ENCODE results near the gene NTNG1.

NTNG1 gene

DNA sequence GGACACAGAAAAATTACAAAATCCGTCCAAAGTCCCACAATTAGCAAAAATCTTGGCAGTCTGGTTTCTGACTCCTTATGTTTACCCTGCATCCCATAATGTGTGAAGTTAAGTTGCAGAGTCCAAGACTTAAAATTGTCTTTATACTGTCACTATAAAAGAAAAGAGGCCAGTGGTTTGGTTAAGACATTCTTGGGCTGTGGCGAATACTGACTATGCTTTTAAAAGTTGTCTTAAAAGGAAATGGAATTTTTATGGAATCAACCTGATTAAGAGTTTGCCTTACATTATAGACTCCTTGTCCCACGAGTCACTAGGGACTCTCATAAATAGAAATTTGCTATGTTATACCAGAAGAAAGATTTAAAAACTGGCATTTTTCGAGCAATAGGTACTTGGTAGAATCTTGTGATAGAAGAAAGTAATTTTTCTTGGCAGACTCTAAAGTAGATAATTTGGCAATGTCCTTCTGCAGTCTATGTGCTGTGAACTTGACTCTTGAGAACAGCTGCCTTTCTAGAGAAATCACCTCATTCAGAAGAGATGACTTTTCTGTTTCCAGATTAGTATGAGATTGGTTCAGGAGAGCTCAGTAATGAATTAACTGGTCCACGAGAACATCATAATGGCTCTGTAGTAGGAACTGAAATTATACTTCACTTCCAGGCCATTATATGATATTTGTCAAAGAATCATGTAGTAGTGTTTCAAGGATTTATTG, 31.8 kb downstream of the NTNG1 start:
- Histone ChIP-seq H3K4me1 (ENCODE audit: control insufficient read depth in 1 of 2, insufficient read depth in 2 of 2, low read length in 2 of 2) (no peaks in the 10 kb centered on the region), H3K27me3 (ENCODE audit: low read depth, low read length) (no peaks in the 10 kb centered on the region), H3K9me3 (ENCODE audit: control insufficient read depth in 1 of 2, low read length in 2 of 2) (no peaks in the 10 kb centered on the region), H3K36me3 (ENCODE audit: control insufficient read depth in 1 of 2, insufficient read depth in 2 of 2, low read length in 2 of 2) (no peaks in the 10 kb centered on the region), H3K4me3 (ENCODE audit: low read depth in 1 of 2, low read length in 2 of 2) (no peak overlapping the region), H3K27ac (ENCODE audit: low read length) (no peak overlapping the region)

DNA sequence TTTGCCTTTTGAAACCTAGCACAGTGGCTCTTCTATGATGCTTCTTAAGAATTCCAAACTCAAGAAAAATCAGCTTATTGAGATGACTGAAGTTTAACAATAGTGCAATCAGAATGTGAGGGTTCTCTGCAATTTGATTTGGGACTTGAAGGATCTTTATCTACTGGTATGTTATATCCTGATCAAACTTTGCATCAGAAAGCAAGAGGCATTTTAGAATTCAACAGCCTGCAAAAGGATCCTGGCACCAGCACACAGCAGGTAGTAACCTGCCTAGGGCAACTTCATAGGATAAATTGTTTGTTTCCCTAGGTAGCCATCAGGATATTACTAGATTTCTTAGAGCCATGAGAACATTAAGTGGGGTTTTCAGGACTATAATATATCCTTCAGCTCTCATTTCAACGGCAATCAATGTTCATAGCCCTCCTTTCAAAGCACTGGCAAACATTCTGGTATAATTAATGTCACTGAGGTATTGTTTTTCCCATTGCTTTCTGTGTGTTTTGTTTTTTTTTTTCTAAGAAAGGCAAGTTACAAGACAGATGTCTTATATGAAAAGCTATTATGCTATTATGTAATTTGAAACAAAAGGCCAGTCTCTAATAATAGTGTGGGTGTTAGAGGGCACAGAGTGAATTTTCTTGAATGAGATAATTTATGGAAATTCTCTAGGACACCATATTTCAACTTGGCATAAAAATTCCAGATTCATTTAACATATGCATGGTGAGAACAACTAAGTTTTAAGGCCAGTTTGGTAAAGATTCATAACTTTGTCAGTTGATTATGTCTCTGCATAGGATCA, 34.5 kb downstream of the NTNG1 start:
- Histone ChIP-seq H3K4me3 (ENCODE audit: low read depth in 1 of 2, low read length in 2 of 2) (no peak overlapping the region), H3K36me3 (ENCODE audit: control insufficient read depth in 1 of 2, insufficient read depth in 2 of 2, low read length in 2 of 2) (no peaks in the 10 kb centered on the region), H3K4me1 (ENCODE audit: control insufficient read depth in 1 of 2, insufficient read depth in 2 of 2, low read length in 2 of 2) (no peaks in the 10 kb centered on the region), H3K9me3 (ENCODE audit: control insufficient read depth in 1 of 2, low read length in 2 of 2) (no peaks in the 10 kb centered on the region), H3K27ac (ENCODE audit: low read length) (no peak overlapping the region), H3K27me3 (ENCODE audit: low read depth, low read length) (no peaks in the 10 kb centered on the region)

DNA sequence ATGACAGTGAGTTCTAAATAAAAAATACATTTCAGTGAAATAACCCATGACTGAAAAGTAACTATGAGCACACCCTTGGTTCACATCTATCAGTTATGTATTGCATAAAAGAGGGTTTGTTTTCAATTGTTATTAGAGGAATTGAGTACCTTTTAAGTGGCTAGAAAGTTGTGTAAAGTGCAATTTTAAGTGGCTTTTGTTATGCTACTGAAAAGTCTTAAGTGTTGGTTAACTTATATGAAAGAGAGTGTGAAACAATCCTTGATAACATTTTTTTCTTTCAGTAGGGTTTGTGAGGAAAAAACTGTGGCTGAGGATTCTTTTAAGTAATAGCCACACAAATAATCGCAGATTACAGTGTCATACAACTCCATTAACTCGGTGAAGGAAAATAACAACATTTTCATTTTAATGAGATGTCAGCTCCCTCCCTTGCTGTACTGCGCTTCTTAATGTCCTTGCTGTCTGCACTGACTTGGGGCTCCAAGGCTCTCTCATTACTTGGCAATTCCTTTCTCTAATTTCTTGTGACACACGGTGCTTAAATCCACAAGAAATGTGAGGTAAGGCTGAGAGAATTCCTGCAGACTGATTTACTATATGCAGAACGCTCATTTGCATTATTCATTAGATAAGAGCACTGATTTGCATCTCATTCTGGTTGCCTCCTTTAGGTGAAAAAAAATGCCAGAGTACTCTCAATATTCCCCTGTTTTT, 40.6 kb downstream of the NTNG1 start:
- no peaks in the 10 kb centered on the region for H3K27me3 ChIP-seq (ENCODE audit: low read depth, low read length)
- H3K4me3 ChIP-seq (ENCODE audit: low read depth in 1 of 2, low read length in 2 of 2) = no peak overlapping the region
- no peaks in the 10 kb centered on the region for H3K36me3 ChIP-seq (ENCODE audit: control insufficient read depth in 1 of 2, insufficient read depth in 2 of 2, low read length in 2 of 2)
- no peak overlapping the region for H3K27ac ChIP-seq (ENCODE audit: low read length)
- no peaks in the 10 kb centered on the region for H3K4me1 ChIP-seq (ENCODE audit: control insufficient read depth in 1 of 2, insufficient read depth in 2 of 2, low read length in 2 of 2)
- H3K9me3 ChIP-seq (ENCODE audit: control insufficient read depth in 1 of 2, low read length in 2 of 2) = no peaks in the 10 kb centered on the region

DNA sequence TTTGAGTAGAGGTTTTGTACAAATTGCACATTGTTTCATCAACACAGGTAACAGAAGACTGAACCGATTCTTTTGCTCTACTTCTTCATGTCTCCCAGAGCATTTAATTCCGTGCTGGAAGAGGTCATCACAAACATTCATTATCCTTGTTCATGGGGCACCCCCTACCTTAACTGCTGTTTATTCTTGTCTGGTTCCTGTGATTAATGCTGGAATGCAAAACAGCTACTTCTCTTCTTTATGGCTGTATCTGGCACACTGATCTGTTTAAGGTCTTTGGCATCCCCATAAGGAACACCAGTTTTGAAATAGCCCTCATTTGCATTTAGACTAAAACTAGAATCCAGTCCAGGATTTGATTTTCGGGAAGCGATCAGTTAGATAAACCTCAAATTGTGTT, 42.2 kb downstream of the NTNG1 start:
- Histone ChIP-seq H3K9me3 (ENCODE audit: control insufficient read depth in 1 of 2, low read length in 2 of 2) (no peaks in the 10 kb centered on the region), H3K27ac (ENCODE audit: low read length) (no peak overlapping the region), H3K4me1 (ENCODE audit: control insufficient read depth in 1 of 2, insufficient read depth in 2 of 2, low read length in 2 of 2) (no peaks in the 10 kb centered on the region), H3K4me3 (ENCODE audit: low read depth in 1 of 2, low read length in 2 of 2) (no peak overlapping the region), H3K36me3 (ENCODE audit: control insufficient read depth in 1 of 2, insufficient read depth in 2 of 2, low read length in 2 of 2) (no peaks in the 10 kb centered on the region), H3K27me3 (ENCODE audit: low read depth, low read length) (no peaks in the 10 kb centered on the region)

DNA sequence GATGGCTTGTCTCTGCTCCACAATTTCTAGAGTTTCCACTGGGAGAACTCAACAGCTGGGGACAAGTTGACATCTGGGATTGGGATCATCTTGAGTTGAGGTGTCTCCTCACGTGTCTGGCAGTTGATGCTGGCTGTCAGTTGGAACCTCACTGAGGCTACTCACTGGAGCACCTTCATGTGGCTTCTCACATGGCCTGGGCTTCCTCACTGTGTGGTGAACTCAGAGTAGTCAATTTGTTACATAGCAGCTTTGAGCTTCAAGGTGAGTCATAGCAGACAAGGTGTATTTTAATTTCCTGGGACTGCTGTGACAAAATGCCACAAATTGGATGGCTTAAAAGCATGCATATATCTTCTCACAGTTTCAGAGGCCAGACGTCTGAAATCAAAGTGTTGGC, 44.0 kb downstream of the NTNG1 start:
- no peak overlapping the region for H3K4me3 ChIP-seq (ENCODE audit: low read depth in 1 of 2, low read length in 2 of 2)
- no peaks in the 10 kb centered on the region for H3K4me1 ChIP-seq (ENCODE audit: control insufficient read depth in 1 of 2, insufficient read depth in 2 of 2, low read length in 2 of 2)
- no peaks in the 10 kb centered on the region for H3K27me3 ChIP-seq (ENCODE audit: low read depth, low read length)

DNA sequence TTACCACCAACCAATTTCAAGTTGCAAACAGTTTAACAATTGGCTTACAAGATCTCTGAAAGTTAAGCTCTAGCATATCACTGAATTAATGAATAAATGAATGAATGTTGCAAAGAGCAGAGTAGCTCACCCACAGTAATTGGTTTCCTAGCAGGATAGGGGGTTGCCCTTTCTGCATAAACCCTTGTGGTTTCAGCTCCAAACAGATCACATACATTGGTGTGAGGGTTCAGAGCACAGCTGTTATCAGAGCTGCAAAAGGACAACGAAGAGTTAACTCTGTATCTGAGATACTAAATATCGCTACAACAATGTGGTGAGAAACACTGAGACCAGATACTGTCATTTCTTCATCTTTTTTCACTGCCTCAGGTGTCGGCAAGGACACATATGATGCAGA, 46.6 kb downstream of the NTNG1 start:
- Histone ChIP-seq H3K4me1 (ENCODE audit: control insufficient read depth in 1 of 2, insufficient read depth in 2 of 2, low read length in 2 of 2) (no peaks in the 10 kb centered on the region), H3K27me3 (ENCODE audit: low read depth, low read length) (no peaks in the 10 kb centered on the region), H3K36me3 (ENCODE audit: control insufficient read depth in 1 of 2, insufficient read depth in 2 of 2, low read length in 2 of 2) (no peaks in the 10 kb centered on the region), H3K9me3 (ENCODE audit: control insufficient read depth in 1 of 2, low read length in 2 of 2) (no peaks in the 10 kb centered on the region), H3K27ac (ENCODE audit: low read length) (no peak overlapping the region), H3K4me3 (ENCODE audit: low read depth in 1 of 2, low read length in 2 of 2) (no peak overlapping the region)

More for the DNA sequence above, 44.0 kb downstream of the NTNG1 start:
- no peaks in the 10 kb centered on the region for H3K36me3 ChIP-seq (ENCODE audit: control insufficient read depth in 1 of 2, insufficient read depth in 2 of 2, low read length in 2 of 2)
- H3K9me3 ChIP-seq (ENCODE audit: control insufficient read depth in 1 of 2, low read length in 2 of 2) = no peaks in the 10 kb centered on the region
- H3K27ac ChIP-seq (ENCODE audit: low read length) = no peak overlapping the region

DNA sequence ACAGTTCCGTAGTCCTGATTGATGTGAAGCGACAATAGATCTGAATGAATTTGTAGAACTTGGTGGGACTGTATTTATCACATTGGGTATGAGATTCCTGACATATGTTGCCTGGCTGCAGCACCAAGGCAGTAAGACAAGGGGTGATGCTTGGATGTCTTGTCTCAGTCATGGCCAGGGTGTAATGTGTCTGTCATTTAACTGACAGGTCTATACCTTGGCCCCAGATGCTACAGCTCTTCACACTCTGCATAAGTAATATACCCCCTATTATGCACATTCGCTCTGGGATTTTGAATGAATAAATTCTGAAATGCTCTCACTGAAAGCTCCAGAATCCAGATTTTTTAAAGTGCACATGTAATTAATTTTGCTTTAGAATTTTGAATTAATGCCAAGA, 47.3 kb downstream of the NTNG1 start:
- Histone ChIP-seq H3K4me1 (ENCODE audit: control insufficient read depth in 1 of 2, insufficient read depth in 2 of 2, low read length in 2 of 2) (no peaks in the 10 kb centered on the region), H3K36me3 (ENCODE audit: control insufficient read depth in 1 of 2, insufficient read depth in 2 of 2, low read length in 2 of 2) (no peaks in the 10 kb centered on the region), H3K4me3 (ENCODE audit: low read depth in 1 of 2, low read length in 2 of 2) (no peak overlapping the region), H3K9me3 (ENCODE audit: control insufficient read depth in 1 of 2, low read length in 2 of 2) (no peaks in the 10 kb centered on the region), H3K27me3 (ENCODE audit: low read depth, low read length) (no peaks in the 10 kb centered on the region), H3K27ac (ENCODE audit: low read length) (no peak overlapping the region)

DNA sequence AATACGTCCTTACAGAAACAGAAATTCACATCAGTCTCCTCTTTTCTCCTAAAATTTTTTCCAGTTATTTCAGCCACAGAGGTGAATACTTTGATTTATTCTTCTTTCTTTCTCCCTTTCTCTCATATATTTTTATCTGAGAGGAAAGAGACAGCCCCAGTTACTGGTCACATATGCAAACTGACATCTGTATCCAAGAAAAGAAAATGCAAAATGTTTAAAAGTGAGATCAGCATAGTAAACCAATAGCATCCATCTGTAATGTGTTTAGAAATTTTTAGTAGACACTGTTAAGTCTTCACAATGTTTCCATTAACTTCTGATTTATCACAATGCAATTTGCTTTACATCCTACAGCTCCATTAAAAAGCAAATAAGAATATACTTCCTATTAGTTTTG, 53.5 kb downstream of the NTNG1 start:
- Histone ChIP-seq H3K4me1 (ENCODE audit: control insufficient read depth in 1 of 2, insufficient read depth in 2 of 2, low read length in 2 of 2) (no peaks in the 10 kb centered on the region), H3K4me3 (ENCODE audit: low read depth in 1 of 2, low read length in 2 of 2) (no peak overlapping the region), H3K36me3 (ENCODE audit: control insufficient read depth in 1 of 2, insufficient read depth in 2 of 2, low read length in 2 of 2) (no peaks in the 10 kb centered on the region), H3K27ac (ENCODE audit: low read length) (no peak overlapping the region), H3K27me3 (ENCODE audit: low read depth, low read length) (no peaks in the 10 kb centered on the region), H3K9me3 (ENCODE audit: control insufficient read depth in 1 of 2, low read length in 2 of 2) (no peaks in the 10 kb centered on the region)

DNA sequence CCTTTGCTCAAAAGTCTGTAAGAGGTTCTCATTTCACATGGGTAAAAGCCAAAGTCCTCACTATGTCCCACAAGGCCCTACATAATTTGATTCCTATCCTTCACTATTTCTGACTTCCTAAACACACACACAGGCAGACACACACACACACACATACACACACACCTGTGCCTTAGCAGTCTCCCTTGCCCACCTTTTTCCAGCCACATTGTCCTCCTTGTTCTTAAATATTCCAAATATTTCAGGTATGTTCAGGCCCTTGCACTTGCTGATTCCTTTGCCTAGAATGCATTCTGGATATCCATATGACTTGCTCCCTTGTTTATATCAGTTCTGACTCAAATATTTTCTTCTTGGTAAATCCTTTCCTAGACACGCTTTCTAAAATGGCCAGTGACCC, 54.6 kb downstream of the NTNG1 start:
- no peak overlapping the region for H3K27ac ChIP-seq (ENCODE audit: low read length)
- H3K9me3 ChIP-seq (ENCODE audit: control insufficient read depth in 1 of 2, low read length in 2 of 2) = no peaks in the 10 kb centered on the region
- H3K27me3 ChIP-seq (ENCODE audit: low read depth, low read length) = no peaks in the 10 kb centered on the region
- no peaks in the 10 kb centered on the region for H3K36me3 ChIP-seq (ENCODE audit: control insufficient read depth in 1 of 2, insufficient read depth in 2 of 2, low read length in 2 of 2)
- H3K4me1 ChIP-seq (ENCODE audit: control insufficient read depth in 1 of 2, insufficient read depth in 2 of 2, low read length in 2 of 2) = no peaks in the 10 kb centered on the region
- no peak overlapping the region for H3K4me3 ChIP-seq (ENCODE audit: low read depth in 1 of 2, low read length in 2 of 2)

DNA sequence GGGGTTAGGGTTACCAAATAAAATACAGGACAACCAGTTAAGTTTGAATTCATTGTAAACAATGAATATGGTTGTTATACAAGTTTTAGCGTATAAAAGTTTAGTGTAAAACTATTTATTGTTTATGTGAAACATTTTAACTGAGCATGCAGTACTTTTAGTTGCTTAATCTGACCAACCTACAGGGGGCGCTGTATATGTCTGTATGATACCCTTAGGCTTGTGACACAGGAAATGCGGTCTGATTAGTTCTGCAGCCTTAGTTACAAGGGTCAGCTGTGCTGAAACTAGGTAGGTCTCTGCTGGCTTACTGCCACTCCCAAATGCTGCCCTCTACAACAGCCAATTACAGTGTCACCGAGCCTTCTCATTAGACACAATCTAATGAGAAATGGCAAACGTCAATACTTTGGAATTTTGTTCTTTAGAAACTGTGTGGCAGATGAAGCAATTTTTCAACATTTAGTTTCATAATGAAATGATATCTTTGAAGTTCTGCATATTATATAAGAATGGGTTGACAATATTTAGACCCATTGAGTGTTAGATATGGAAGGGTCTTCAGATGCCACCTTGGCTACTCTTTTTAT, 56.2 kb downstream of the NTNG1 start:
- no peak overlapping the region for H3K27ac ChIP-seq (ENCODE audit: low read length)
- no peaks in the 10 kb centered on the region for H3K36me3 ChIP-seq (ENCODE audit: control insufficient read depth in 1 of 2, insufficient read depth in 2 of 2, low read length in 2 of 2)
- peaks cover under 1 to 5% of the 10 kb centered on the region in 2 donors for H3K9me3 ChIP-seq (ENCODE audit: control insufficient read depth in 1 of 2, low read length in 2 of 2)
- H3K27me3 ChIP-seq (ENCODE audit: low read depth, low read length) = no peaks in the 10 kb centered on the region
- H3K4me3 ChIP-seq (ENCODE audit: low read depth in 1 of 2, low read length in 2 of 2) = no peak overlapping the region
- no peaks in the 10 kb centered on the region for H3K4me1 ChIP-seq (ENCODE audit: control insufficient read depth in 1 of 2, insufficient read depth in 2 of 2, low read length in 2 of 2)

DNA sequence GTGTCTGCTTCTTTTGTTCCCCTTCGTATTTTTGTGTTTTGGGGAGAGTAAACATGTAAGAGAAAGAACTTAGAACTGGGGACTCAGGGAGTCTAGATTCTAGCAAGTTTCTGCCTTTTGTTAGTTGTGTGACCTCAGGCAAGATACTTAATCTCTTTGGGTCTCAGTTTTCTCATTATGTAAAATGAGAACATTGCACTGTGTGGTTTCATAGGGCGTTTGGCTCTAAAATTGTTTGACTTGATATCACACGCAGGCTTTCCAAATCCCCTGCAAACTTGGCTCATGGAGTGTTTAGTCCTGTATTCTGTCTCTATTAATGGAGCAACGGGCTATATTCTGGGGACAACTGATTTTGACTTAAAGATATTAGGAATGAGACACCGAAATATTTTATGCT, 57.7 kb downstream of the NTNG1 start:
- H3K27ac ChIP-seq (ENCODE audit: low read length) = no peak overlapping the region
- no peaks in the 10 kb centered on the region for H3K4me1 ChIP-seq (ENCODE audit: control insufficient read depth in 1 of 2, insufficient read depth in 2 of 2, low read length in 2 of 2)
- H3K36me3 ChIP-seq (ENCODE audit: control insufficient read depth in 1 of 2, insufficient read depth in 2 of 2, low read length in 2 of 2) = no peaks in the 10 kb centered on the region
- no peak overlapping the region for H3K4me3 ChIP-seq (ENCODE audit: low read depth in 1 of 2, low read length in 2 of 2)
- peaks cover 4 to 5% of the 10 kb centered on the region in 2 donors for H3K9me3 ChIP-seq (ENCODE audit: control insufficient read depth in 1 of 2, low read length in 2 of 2)
- no peaks in the 10 kb centered on the region for H3K27me3 ChIP-seq (ENCODE audit: low read depth, low read length)
